Fibroblast of the aortic adventitia (primary cell): Measurements from ENCODE around the gene DCDC2. TPM values are rescaled to one million over a fixed set of nuclear protein-coding genes. Genes with fewer than 3 reads are reported as not detected.

Source experiments
- DNase-seq: peaks from one replicate; pipeline ENCODE4 v3.0.0-alpha.2; 2010; ENCODE audit warnings: low read depth
- H3K4me3 ChIP-seq: 2 replicates; pipeline ENCODE4 v1.5.1; 2011; ENCODE audit warnings: low read depth, mild to moderate bottlenecking, control low read depth, low read length, moderate library complexity
- total RNA-seq: library from RNA; depleted of rRNA; stranded (reverse); fragments of >200 nt; gene quantifications from 2 replicates; pipeline ENCODE4 v1.2.3, GENCODE V29; 2012; ENCODE audit warnings: low replicate concordance
- TF ChIP-seq, protein P1 (sequence below): IDR thresholded peaks from 2 replicates; pipeline ENCODE4 v1.5.1; 2011; ENCODE audit warnings: mild to moderate bottlenecking, low read length, control low read depth, inconsistent platforms; ENCODE audit not compliant: insufficient read depth

DCDC2 gene
- total RNA-seq, 1 donor, result not detected

DNA sequence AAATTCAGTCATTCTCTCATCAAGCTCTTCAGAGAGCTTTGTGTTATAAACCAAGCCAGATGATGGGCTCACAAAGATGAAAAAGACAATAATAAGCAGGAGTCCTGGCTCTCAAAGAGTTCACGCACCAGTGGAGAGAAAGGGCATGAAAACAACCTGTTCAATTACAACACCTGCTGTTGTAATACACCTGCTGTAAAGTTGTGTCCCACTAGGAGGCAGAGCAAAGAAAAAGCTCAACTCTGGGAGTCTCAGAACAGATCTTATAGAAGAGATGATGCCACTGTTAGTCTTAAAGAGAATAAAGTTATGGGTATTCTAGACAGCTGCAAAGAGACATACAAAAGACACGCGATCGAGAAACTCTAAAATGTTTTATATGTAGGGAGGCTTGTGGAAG, 100.6 kb downstream of the DCDC2 start:
- DNase-seq, result no peak
- TF ChIP-seq, protein P1, sequence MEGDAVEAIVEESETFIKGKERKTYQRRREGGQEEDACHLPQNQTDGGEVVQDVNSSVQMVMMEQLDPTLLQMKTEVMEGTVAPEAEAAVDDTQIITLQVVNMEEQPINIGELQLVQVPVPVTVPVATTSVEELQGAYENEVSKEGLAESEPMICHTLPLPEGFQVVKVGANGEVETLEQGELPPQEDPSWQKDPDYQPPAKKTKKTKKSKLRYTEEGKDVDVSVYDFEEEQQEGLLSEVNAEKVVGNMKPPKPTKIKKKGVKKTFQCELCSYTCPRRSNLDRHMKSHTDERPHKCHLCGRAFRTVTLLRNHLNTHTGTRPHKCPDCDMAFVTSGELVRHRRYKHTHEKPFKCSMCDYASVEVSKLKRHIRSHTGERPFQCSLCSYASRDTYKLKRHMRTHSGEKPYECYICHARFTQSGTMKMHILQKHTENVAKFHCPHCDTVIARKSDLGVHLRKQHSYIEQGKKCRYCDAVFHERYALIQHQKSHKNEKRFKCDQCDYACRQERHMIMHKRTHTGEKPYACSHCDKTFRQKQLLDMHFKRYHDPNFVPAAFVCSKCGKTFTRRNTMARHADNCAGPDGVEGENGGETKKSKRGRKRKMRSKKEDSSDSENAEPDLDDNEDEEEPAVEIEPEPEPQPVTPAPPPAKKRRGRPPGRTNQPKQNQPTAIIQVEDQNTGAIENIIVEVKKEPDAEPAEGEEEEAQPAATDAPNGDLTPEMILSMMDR, result no peak
- no peak overlapping the region for H3K4me3 ChIP-seq

DNA sequence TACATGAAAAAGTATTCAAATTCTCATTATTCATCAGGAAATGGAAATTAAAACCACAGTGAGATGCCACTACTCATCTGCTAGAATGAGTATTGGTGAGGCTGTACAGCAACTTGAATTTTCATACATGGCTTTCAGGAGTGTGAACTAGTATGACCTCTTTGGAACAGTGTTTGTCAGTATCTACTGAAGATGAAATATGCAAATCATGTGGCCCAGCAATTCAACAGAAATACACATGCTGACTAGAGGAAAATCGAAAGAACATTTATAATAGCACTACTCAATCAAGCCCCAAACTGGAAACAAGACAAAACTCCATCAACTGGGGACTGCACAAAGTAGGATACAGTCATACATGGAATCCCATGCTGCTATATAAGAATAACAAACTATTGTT, 102.2 kb downstream of the DCDC2 start:
- no peak for DNase-seq
- TF ChIP-seq, protein P1, result no peak

DNA sequence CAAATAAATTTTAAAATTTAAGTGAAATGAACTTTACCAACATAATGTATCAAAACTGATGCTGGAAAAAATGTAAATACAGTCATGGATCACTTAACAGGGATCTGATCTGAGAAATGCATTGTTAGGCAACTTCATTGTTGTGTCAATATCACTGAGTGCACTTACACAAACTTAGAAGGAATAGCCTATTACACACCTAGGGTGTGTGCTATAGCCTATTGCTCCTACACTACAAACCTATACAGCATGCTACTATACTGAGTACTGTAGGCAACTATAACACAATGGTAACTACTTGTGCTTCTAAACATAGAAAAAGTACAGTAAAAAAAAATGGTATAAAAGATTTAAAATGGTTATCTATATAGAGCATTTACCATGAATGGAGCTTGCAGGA, 104.5 kb downstream of the DCDC2 start:
- no peak for DNase-seq
- no peak overlapping the region for H3K4me3 ChIP-seq
- TF ChIP-seq, protein P1, result no peak

More for the DNA sequence above, 102.2 kb downstream of the DCDC2 start:
- H3K4me3 ChIP-seq, result no peak overlapping the region

DNA sequence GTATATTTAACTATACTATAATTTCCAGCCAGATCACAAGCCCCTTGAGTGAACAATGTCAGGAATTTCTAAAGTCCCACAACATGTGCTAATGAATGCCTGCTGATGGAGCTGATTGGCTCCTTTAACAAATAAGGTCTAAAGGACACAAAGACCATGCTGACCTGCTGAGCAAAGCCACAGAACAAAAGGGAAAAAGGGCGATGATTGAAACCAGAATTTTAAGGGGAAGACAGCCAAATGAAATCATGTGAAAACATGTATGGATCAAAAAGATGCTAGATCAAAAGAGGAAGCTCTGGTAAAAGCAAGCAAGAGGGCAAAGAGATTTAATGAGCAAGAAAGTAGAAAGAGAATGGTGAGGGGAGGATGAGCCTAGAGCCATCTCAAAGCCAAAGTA, 105.6 kb downstream of the DCDC2 start:
- H3K4me3 ChIP-seq, result no peak overlapping the region
- TF ChIP-seq, protein P1, result no peak
- no peak for DNase-seq

DNA sequence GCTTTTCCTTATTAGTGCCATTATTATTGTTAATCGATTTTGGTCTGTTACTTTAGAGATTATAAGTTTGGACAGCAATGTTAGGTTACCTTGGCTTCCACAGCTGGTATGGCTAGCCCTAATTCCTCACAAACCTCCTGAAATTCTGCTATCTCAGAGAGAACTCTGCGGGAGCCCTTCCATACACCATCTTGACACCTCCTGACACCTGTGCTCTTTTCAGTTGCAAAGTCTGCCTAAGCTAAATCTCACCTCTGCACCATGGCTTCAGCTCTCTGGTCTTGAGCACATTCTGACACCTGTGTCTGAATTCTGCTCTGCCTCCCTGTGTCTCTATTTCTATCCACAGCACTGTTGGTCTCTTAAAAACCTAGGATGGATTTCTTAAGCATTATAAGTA, 106.5 kb downstream of the DCDC2 start:
- TF ChIP-seq, protein P1, result no peak
- no peak for DNase-seq
- no peak overlapping the region for H3K4me3 ChIP-seq

DNA sequence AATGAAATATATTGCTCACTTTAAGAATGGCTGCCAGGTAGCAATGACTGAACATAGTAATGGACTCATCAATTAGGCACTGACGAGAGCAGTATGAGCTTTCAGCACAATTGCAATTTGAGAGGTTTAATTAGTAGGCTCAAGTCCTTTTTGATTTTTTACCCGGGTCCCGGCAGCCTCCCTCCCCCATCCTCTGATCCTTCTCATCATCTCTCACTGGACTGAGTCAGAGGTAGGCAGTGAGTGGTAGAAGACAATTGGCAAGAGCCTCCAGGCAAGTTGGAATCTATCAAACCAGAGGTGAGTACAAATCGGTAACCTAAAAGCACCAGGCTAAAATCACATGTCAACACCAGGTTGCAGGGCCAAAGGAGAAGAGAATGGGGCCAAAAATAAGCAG, 107.9 kb downstream of the DCDC2 start:
- no peak overlapping the region for H3K4me3 ChIP-seq
- no peak for DNase-seq
- TF ChIP-seq, protein P1, result no peak

DNA sequence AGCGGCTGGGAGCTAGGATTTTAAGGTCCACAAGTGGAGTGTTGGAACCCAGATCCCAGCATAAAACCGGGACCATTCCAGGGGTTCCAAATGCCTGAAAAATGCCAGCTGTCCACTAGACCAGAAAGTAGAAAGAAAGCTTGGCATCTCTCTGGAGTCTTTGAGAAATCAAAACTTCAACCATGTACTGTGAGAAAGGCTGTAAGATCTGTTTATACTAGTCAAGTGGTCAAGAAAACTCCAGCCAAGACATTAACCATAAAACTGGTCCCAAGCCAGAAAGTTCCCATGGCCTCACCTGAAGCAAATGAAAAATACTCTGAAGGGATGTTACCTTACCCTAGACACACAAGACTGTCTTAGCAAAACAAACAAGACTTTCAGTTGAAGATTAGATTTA, 112.6 kb downstream of the DCDC2 start:
- DNase-seq, result no peak
- no peak overlapping the region for H3K4me3 ChIP-seq
- TF ChIP-seq, protein P1, result no peak
